Muscle of arm (tissue), 12 donors: Measurements from ENCODE around the gene NRIP3. TPM values are rescaled to one million over a fixed set of nuclear protein-coding genes. Genes with fewer than 3 reads are reported as not detected.

Source experiments
- DNase-seq: peaks from one replicate; pipeline ENCODE4 v3.0.0-alpha.2; 2013
- polyA plus RNA-seq, 12 donors: library from polyadenylated mRNA; unstranded; fragments of 120-200 nt; gene quantifications; one replicate each; pipeline ENCODE4 v1.2.1, GENCODE V29; 2013; ENCODE audit not compliant: insufficient read length in 12 of 12

Gene NRIP3
- polyA plus RNA-seq, 12 donors = 0.76 to 1.4 (median 0.99) TPM; not detected in 2

DNA sequence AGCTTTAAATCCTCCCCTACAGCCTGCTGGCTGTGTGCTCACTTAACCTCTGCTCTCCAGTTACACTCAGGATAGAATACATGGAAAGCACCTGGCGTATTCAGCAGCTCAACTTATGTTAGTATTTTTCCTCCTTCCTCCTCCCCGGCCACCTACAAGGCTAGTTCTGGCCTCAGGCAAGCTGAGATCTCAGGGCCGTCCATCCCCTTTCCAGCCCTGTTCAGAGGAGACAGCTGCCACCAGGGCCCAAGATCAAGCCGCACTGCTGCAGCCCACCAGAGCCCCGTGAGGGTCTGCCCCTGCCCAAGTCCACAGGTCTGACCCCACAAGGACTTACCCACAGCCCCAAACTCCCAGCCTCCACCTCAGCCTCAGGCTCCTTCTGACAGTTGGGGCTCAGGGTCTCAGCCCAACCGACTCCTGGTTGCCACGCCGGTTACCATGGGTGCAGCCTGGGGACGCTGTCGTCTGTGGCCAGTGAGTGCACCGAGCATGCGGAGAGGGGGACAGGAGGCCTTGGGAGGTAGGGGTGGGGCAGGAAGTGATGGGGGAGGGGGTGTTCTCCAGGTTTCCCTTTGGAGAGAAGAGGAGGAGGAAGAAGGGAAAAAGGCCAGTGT is 71.1 kb downstream of the NRIP3 start, which contains the start of gene C11orf16:
TSS of gene C11orf16 (minus strand) at position 384 of the 617 bp plus-strand sequence. CDS start 639 bp downstream, outside the sequence.
- DNase-seq = no peak

Other genes with a start within 250 kb of the NRIP3 start
- 10 to 100 TPM in 11 of 12 donors, not detected in 1; 18.4 to 26.5 (median 22.8) TPM for gene AKIP1, start 92.8 kb downstream of the NRIP3 start, polyA plus RNA-seq
- gene C11orf16, start 71.1 kb downstream of the NRIP3 start, polyA plus RNA-seq = under 1 TPM in 1 of 12 donors, not detected in 11; 0.22 TPM
- under 1 TPM in 1 of 12 donors, not detected in 11; 0.90 TPM for gene ASCL3, start 61.0 kb downstream of the NRIP3 start, polyA plus RNA-seq
- 10 to 100 TPM in 11 of 12 donors, not detected in 1; 31.7 to 54.2 (median 41.3) TPM for gene TMEM9B, start 39.6 kb downstream of the NRIP3 start, polyA plus RNA-seq
- gene SCUBE2, start 87.6 kb upstream of the NRIP3 start, polyA plus RNA-seq = 10 to 100 TPM in 11 of 12 donors, not detected in 1; 24.0 to 46.9 (median 32.6) TPM